DMS53 treated with DMSO at 0.1 percent for 48 hours (cell line): Measurements from ENCODE around the gene SPEN.
"Not testable (repeated sequence)": the region's sequence is repeated elsewhere in the genome, so short reads cannot be mapped to it uniquely, and the experiment has no call there.

ENCODE experiments used
- DNase-seq: peaks from one replicate; lab custom pipeline; 2025; ENCODE audit not compliant: unreplicated experiment; lab: John Stamatoyannopoulos, UW

SPEN gene

GRCh38 chr1:15896841-15897610 lies 49.5 kb downstream of the SPEN start:
- DNase-seq = not testable (repeated sequence)

- no peak for DNase-seq
Measured at GRCh38 chr1:15899266-15899665, 51.8 kb downstream of the SPEN start.

- no peak for DNase-seq
Measured at GRCh38 chr1:15900662-15901279, 53.3 kb downstream of the SPEN start.

GRCh38 chr1:15902882-15903281 lies 55.4 kb downstream of the SPEN start:
- DNase-seq = no peak

- no peak for DNase-seq
Measured at GRCh38 chr1:15908597-15908996, 61.1 kb downstream of the SPEN start.

- DNase-seq = no peak
Measured at GRCh38 chr1:15911141-15911540, 63.6 kb downstream of the SPEN start.

- no peak for DNase-seq
Measured at GRCh38 chr1:15911927-15912326, 64.4 kb downstream of the SPEN start.

GRCh38 chr1:15913607-15914006 lies 66.1 kb downstream of the SPEN start:
- not testable (repeated sequence) for DNase-seq

GRCh38 chr1:15915991-15916390 lies 68.5 kb downstream of the SPEN start:
- no peak for DNase-seq

- DNase-seq = no peak
Measured at GRCh38 chr1:15916417-15916816, 68.9 kb downstream of the SPEN start.

GRCh38 chr1:15916916-15917315 lies 69.4 kb downstream of the SPEN start:
- no peak for DNase-seq

GRCh38 chr1:15918962-15919715 lies 71.6 kb downstream of the SPEN start:
- no peak for DNase-seq

GRCh38 chr1:15923241-15923640 lies 75.7 kb downstream of the SPEN start:
- DNase-seq = no peak

- not testable (repeated sequence) for DNase-seq
Measured at GRCh38 chr1:15926448-15926847, 78.9 kb downstream of the SPEN start.

- DNase-seq = no peak
Measured at GRCh38 chr1:15928971-15929965, 81.8 kb downstream of the SPEN start.

- DNase-seq = no peak
Measured at GRCh38 chr1:15931401-15931800, 83.9 kb downstream of the SPEN start.

GRCh38 chr1:15931884-15932283 lies 84.4 kb downstream of the SPEN start:
- DNase-seq = no peak

- DNase-seq = no peak
Measured at GRCh38 chr1:15932612-15933011, 85.1 kb downstream of the SPEN start.

- DNase-seq = no peak
Measured at GRCh38 chr1:15933684-15934083, 86.2 kb downstream of the SPEN start.

GRCh38 chr1:15934211-15935055 lies 86.9 kb downstream of the SPEN start:
- no peak for DNase-seq
